ENCODE data around the gene NFIB.

GRCh38 chr9:14346811-14347405 is 33.0 kb upstream of the NFIB start:
- TF ChIP-seq POLR2A (IDR thresholded peaks at IDR 0.05; ENCODE audit: insufficient read depth in 1 of 2, low read depth in 2 of 2, low read length in 2 of 2) (no peak), HMG20B (CRISPR knock-in tag; conservative IDR thresholded peaks at IDR 0.05) (no peak), CTCF (CRISPR knock-in tag; IDR thresholded peaks at IDR 0.05) (no peak), PATZ1 (CRISPR knock-in tag; IDR thresholded peaks at IDR 0.05) (no peak), ZNF670 (CRISPR knock-in tag; IDR thresholded peaks at IDR 0.05; ENCODE audit: borderline replicate concordance) (no peak), FOXO4 (CRISPR knock-in tag; conservative IDR thresholded peaks at IDR 0.05) (no peak), ZNF83 (CRISPR knock-in tag; IDR thresholded peaks at IDR 0.05; ENCODE audit: borderline replicate concordance) (no peak), ZNF883 (CRISPR knock-in tag; IDR thresholded peaks at IDR 0.05; ENCODE audit: not compliant biosample characterization) (no peak), FOXP4 (CRISPR knock-in tag; IDR thresholded peaks at IDR 0.05) (no peak), CCAR2 (optimal IDR thresholded peaks at IDR 0.05; ENCODE audit: low read depth, low read length) (no peak)

All from HepG2 (cell line).